HG03025 (cell line): ENCODE data around the gene IPO9.
"Not testable (repeated sequence)": the region's sequence is repeated elsewhere in the genome, so short reads cannot be mapped to it uniquely, and the experiment has no call there.

Source experiments
- ATAC-seq: cut with Tn5 transposase; IDR thresholded peaks from one replicate; pipeline ENCODE4 v1.9.1; 2021; ENCODE audit warnings: mild to moderate bottlenecking, moderate library complexity; ENCODE audit not compliant: unreplicated experiment, low FRiP score

Gene IPO9

DNA sequence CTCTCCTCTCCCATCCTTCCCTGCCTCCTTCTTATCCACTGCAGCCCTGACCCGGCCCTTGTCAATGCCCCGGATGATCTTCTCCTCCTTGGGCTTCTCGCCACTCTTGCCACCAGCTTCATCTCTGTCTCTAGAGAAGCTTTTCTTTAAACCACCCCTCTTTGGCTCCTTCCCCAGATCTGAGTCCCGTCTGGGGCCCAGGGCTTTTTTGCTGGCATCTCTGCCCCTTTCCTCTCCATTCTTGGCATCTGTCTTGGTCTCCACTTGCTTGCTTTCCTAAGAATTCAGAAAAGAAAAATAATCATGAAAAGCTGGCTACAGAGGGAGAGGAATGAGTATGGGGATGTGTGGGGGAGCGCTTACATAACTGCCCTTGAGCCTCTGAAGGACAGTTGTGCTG, 71.5 kb downstream of the IPO9 start:
- ATAC-seq: no peak

DNA sequence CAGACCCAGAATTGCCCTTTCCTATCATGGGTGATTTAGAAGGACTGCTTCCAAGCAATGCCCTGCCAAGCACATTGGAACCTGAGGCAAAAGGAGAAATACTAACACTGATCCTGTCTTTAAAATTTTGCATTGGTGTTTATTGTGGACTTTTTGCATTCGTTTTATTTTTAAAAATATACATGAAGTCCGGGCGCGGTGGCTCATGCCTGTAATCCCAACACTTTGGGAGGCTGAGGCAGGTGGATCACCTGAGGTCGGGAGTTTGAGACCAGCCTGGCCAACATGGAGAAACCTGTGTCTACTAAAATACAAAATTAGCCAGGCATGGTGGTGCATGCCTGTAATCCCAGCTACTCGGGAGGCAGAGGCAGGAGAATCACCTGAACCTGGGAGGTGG, 72.1 kb downstream of the IPO9 start:
- not testable (repeated sequence) for ATAC-seq

DNA sequence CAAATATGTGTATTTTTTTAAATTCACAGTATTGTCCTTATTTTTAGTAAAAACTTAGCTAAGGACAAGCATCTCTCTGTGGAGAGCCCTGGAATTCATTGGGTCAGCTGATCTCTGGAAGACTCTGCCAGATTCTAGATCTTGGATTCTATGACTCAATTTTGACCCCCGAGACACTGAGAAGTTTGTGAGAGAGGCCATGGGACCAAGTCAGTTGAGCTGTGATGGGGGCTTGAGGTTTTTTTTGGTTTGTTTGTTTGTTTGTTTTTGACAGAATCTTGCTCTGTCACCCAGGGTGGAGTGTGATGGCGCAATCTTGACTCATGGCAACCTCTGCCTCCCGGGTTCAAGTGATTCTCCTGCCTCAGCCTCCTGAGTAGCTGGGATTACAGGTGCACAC, 73.2 kb downstream of the IPO9 start:
- no peak for ATAC-seq

DNA sequence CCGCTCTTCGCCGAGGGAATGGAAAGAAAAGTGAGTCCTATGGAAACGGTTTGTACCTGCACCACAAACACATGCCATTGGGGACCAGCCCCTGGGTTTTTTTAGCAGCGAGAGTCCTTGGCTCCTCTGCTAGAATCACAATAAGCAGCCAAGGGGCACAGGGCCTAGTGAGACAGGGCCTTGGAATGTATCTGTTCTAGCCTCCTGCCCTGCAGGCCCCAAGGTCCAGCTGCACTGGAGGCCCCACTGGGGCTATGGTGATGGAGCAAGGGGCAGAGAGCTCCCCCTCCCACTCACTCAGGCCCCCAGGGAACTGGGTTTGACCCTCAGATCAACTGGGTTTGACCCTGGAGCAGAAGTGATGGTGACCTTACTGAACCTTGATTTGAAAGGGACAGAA, 74.2 kb downstream of the IPO9 start:
- ATAC-seq: no peak

DNA sequence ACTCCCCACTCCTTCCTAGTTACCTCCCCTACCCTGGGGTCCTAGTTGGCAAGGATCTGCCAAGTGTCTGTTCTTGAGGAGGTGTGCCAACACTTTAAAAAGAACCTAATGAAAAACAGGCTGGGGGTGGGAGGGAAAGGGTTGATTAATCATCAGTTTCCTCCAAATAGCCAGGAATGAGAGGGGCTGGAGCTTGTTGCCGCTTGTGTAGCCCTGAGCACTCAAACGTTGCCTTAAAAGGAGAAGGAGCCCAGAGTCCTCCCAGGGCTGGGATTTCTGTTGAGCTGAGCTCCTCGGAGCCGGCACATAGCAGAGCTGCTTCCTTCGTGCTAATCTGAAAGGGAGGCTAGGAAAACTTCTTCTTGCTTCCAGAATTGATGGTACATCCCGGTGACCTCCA, 75.6 kb downstream of the IPO9 start:
- no peak for ATAC-seq

DNA sequence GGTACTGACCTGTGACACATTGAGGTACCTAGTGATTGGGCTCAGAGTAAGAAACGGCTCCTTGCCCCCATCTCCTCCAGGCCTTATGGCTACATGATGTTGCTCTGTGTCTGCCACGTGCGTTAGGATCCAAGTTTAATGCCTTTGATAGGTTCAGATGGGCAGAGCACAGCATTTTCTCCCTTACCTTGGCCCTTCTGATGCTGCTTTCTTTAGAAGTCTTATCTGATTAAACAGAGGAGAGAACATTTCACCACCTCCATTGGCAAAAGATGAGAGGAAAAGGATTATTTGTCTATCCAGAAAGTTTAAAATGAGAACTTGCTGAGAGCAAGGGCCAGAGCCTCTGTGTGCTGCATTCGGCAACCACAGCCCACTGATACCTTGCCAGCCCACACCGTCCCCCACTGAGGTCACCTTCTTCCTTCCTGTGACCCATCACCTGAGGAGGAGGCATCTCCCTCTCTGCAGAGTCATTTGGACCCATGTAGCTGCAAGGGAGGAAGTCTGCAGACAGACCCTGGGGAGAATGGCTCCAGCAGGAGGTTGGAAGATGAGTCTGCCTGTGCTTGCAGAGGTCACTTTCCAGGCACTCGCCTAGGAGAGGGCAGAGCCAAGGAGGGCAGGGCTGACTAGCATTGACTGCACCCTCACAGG, 76.4 kb downstream of the IPO9 start:
- no peak for ATAC-seq

DNA sequence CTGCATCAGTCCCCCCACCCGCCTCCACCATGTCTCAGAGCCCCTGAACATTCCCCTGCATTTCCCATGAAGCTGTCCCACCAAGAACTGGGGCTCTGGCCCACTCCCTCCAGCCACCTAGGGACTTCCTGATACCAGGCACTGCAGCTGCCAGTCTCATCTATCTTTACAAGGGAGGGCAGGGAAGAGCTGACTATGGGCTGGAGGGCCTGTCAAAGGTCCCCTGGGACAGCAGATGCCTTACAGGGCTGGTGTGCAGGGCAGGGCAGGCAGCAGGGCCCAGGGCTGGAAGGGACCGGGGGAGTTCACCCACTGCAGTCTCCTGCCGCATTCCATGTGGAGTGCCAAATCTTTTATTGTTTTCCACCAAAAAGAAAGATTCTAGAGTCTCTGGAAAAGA, 77.4 kb downstream of the IPO9 start:
- ATAC-seq: no peak

DNA sequence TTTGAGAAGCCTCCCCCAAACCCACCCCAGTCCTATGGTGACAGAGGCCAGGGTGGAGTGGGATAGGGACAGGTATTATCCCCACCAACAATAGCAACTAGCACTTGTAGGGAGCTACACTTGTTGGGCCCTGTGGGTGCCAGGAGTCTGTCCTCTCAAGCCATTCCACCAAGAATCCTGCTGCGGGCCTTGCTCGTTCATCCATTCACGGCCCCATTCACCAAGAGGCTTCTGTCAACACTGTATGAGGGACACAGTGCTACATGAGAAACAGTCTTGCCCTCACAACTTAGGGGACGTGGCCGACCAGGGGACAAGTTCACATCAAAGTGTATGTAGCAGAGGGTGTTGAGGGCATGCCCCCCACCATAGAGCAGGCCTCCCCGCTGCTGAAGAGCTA, 78.7 kb downstream of the IPO9 start:
- ATAC-seq: no peak

DNA sequence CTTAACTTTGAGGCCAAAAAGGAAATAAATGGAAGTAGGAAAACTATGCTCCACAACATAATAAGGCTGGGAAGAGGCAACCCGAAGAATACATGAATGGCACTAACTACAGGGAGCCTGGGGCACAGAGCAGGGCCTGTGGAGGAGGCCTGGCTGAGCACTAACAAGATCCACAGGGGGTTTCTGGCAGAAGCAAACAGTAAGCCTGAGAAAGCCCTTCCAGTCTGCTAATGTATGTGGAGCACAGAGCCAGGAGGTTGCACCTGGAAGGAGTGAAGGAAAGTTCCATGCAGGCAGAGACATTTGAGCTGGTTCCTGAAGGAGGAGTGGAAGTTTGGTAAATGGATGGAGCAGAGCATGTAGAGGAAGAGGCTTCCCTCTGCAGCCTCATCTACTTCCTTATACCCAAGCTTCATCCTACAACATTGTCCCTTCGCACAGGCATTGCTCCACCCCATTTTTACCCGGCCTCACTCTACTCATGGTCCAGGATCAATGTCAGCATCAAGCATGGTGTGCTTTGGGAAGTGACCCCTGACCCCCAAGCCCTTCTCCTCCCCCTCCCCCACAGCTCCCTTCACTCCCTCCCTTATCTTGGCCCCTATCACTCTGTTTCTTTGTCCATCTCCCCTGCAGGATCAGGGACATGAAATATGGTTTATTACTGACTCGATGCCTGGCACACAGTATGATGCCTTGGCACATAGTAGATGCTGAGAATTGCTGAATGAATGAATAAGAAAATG, 83.0 kb downstream of the IPO9 start:
- no peak for ATAC-seq

DNA sequence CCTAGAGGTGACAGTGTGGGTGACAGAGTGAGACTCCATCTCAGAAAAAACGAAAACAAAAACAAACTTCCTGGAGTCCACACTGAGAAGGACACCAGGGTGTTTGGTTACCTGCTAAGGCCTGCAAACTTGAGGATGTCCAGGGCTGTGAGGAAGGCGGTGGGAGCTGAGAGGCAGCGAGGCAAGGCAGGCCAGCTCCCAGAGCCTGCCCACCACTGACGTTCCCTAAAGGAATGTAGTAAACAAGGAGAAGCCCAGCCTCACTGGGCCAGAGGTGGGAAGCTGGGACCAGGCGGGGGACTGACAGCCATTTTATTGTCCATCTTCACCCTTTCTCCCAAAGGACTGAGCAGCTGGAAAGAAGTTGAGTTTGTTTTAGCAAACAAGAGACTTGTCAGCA, 83.9 kb downstream of the IPO9 start:
- ATAC-seq: no peak

DNA sequence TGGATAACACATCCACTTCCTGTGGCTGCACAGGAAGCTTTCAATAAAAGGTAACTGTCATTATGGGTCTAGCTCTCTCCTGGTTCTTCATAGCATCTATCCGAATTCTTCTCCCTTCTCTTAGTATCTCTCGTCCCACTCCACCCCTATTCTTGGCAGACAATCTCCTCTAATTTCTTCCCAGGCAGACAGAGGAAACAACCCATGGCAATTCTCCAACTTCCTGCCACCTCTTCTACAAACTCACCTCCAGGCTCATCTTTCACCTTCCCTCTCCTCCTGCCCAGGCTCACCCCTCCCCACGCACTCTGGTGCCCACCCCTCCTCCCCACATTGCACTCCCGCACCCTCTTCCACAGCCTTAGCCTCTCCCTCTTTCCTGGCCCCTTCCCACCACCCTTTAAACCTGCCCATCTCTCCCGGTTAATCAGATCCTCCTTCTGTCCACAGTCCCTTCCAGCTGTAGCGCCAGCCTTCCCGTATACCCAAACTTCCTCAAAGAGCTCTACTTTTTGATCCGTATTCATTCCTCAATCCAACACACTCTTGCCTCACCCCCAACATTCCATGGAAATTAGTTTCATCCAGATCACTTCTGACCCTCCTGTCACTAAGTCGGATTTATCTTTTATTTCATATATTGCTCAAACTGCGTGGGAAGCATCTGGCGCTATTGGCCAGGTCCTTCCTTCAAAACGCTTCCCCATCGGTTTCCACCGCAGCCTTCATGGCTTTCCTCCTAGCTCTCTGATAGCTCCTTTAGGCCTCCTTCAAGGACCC, 85.7 kb downstream of the IPO9 start:
- no peak for ATAC-seq

DNA sequence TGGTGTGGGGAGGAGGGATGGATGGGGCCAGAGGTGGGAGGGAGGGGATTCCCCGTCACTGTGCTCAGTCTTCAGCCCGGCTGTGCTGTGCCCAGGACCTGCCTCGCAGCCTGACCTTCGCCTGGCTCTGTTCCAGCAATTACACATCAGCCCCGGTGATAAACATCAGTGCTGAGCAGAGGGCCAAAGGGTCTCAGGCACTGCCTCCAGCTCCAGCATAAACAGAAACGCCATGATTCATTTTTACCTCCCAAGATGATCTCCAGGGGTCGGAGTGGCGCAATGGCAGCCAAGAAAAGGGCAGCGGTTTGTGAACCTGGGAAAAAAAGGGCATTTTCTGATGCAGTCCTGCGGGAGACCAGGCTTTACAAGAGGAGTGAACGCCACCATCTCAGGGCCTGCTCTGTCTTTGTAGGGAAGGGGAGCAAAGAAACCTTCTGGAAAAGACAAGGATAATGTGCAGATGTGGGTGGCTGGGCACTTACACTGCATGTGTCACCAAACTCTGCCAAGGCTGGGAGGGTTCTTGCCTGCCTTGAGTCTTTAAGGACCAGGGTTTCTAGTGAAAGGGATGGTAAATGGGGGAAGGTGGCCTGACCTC, 87.8 kb downstream of the IPO9 start:
- ATAC-seq: no peak

DNA sequence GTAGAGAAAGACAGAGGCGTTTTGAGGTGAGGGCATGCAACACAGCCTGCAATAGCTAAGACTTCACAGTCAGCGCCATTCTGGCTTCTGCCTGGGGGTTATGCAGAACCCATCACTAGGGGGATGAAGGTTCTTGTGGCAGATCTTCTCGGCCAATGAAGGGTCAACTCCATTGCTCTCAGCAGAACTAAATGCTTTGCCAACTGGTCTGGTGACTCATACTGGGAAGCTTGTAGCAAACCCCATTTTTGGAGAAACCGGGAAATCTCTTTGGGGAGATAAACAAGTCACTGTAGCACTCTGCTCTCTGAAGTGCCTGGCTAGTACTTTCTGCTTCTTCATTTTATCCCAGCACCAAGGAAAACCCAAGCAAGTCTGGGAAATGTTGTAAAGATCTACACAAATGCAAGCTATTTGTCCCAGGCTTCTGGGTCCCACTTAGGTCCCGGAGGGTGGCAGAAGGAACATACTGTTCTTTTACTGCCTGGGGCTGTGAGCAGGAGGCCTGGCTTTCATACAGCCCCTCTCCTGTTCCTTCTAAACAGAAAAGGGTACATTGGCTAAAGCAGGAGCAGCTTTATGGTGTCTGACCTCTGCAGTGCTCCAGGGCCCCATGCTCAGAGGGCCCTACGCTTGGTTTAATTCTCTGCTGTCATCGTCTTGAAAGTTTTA, 88.5 kb downstream of the IPO9 start:
- no peak for ATAC-seq

DNA sequence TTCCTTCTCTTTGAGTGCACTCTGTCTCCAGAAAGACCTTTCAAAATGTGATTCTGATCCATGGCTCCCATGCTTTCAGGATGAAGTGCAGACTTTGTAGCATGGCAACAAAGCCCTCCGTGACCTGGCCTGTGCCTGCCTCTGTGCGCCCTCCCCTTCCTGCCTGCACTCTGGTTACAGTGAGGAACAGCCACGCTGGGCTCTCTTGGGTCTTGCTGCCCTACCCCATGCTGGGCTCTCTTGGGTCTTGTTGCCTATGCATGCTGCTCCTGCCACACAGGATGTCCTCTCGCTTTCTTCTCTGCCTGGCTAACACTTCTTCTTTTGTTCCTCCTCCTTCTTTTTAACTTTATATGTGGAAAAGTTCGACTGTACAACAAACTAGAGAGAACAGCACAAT, 89.4 kb downstream of the IPO9 start:
- no peak for ATAC-seq

DNA sequence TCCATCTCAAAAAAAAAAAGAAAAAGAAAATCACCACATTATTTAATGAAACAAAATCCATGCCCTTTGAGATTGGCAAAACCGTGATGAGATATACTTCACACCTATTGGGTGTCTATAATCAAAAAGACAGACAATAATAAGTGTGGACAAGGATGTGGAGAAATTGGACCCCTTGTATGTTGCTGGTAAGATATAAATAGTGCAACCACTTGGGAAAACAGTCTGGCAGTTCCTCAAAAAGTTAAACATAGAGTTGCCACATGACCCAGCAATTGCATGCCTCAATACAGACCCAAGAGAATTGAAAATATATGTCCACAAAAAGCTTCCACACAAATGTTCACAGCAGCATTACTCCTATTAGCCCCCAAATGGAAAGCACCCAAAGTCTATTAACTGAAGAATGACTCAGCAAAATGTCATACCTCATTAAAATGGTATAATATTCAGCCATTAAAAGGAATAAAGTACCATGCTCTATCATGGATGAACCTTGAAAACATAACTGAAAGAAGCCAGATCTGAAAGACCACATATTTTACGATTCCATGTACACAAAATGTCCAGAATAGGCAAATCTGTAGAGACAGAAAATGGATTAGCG, 93.1 kb downstream of the IPO9 start:
- no peak for ATAC-seq

DNA sequence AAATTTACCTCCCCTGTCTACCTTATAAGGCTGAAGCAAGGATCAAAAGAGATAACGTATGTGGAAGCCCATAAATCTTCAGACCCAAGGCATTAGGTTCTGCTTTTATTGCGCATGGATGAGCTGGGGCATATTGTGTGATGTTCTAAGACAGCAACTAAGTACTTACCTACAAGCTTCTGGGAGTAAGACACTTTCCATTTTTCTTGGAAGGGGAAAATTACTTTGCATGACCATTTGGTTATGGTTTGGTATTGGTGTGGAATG, 96.3 kb downstream of the IPO9 start:
- no peak for ATAC-seq

DNA sequence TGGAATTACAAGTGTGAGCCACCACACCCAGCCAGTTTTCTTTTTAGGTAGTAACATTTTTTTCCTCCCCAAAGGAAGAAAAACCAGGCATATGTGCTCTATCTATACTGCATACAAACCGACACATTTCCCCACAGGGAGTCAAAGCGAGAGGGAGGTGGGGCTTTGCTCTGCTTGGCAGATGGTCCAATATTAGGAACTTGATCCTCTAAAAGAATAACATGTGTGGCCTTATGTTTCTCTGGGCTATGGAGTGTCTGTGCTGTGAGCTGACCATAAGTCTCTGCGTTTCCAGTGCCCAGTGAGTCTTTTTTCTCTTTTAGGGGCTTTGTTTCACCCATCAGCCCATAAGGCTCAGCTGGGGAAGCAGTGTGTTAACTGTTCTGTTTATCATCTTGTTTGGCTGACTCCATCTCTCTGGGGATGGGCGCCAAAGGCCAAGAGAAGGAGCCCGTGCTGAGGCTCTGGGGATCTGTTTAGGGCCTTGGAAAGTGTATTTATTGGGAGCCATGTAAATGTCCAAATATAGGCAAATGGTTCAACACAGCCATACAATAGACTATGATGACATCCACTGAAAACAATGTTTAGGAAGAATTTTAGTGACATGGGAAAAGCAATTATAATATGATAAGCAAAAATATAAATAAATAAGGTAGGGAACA, 97.2 kb downstream of the IPO9 start:
- no peak for ATAC-seq

DNA sequence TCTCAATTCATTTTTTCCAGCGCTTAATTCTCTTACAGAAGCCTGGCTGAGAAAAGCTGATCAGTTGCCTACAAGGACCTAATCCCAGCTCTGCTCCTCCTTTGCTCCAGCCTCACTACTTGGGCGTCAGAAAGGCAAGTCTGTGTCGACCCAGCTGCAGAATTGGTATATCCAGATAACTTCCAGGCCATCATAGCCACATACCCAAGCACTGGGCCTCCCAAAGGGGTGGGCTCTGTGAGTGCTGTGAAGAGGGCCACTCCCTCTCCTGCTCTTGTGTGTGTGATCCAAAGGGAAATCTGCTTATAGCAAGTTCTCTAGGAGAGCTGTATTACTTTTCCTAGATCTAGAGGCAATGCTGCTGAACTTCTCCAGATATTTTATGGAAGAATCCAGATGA, 99.3 kb downstream of the IPO9 start:
- ATAC-seq: no peak

DNA sequence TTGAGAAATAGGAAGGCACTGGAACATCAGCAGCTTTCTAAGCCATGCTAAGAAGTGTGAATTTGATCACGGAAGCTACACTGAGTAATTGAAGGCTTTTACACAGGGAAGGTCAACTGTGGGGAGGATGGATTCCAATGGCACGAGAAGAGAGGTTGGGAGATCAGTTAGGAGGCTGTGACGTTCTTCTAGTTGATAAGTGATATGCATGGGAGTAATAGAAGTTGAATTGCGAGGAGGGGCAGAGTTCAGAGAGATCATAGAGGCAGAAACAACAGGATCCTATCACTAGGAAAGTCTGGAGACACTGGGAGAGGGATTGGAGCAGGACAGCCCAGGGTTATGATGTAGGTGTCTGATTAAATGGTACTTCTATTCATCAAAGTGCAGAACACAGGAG, 101.2 kb downstream of the IPO9 start:
- no peak for ATAC-seq

DNA sequence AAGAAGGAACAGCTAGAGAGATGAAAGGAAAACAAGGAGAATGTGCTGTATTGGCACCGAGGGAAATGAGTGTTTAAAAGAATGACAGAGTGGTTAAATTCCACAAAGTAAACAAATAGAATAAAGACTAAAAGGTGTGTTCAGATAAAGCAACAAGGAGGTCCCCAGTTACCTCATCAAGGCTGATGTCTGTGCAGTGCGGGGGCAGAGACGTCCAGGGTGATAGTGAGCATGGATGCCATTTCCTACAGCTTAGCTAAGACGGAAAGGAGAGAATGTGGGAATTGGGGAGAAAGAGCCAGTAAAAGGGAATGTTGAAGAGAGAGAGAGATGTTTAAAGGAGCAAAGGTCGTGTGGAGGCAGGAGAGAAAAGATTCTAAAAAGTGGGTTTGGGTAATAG, 101.8 kb downstream of the IPO9 start:
- ATAC-seq: no peak
